HG03565 (cell line): ENCODE results near the gene WFDC12.

Experiments used
- ATAC-seq: cut with Tn5 transposase; IDR thresholded peaks from one replicate; pipeline ENCODE4 v1.9.1; 2021; ENCODE audit warnings: mild to moderate bottlenecking, moderate library complexity; ENCODE audit not compliant: unreplicated experiment

Gene WFDC12

DNA sequence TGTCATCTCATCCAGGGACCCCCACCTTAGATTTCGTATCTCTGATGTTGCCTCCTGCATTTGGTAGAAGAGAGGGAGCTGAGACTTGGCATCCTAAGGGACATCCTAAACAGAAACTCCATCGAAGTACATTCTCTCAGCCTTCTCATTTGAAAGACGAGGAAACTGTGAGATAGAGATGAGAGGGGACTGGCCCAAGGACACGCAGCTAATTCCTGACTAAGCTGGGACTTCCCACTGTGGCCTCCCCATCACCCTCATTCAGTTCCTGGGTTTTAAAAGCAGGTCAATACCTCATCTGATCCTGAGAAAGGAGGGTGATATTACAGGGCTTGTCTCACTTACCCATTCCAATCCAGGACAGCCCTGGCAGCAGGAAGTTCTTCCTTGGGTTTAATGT, 8.4 kb downstream of the WFDC12 start:
- no peak for ATAC-seq

DNA sequence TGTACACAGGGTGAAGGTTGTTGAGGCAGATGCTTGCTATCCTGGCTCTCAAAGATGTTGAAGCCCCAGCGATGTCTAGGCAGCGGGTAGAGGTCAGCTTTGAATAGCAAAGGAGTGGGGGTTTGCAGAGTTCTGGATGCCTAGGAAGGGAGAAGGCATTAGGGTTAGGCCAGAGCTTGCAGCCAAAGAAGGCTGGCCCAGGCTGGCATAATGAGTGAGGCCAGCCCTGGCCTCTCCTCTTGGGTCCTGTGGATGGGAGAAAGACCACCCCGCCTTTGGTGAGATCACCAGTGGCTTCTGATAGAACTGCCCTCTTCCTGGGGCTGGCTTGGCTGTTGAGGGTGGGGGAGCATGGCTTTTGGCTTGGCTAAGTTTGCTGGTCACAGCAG, 8.9 kb downstream of the WFDC12 start:
- no peak for ATAC-seq

DNA sequence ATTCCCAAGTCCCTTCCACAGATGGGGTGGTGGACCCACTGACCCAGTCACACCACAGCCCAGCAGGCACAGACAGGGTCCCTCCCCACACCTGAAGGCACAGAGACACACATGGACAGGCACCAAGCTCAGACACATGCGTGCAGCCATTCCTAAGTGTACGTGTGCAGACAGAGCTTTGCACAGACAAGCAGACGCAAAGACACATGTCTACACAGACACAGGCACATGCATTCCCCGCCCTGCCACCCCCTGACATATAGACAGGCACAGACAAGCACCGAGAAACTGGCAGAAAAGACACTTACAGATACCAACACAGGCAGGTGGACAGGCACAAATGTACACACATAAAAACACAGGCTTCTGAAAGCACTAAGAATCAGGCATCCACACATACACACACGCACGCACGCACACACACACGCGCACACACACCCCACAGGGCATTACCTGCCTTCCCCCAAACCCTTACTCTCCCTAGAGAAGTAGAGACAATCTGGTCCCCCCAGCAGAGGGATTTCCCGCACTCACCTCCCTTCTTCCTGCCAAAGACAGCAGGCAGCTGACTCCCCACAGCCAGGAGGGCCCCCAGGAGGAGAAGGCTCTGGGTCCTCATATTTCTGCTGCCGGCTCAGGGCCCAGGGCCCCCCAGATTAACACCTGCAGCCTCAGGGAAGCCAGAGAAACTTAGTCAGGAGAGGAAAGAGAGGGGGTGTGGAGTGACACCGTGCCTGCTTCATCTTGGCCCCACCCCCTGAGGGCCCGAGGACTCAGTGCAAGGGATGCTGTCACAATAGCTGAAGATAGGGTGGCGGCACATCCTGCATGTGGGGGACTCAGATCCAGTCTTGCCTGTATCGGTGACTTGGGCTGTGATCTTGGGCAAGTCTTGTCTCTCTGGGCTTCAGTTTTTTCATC, 9.5 kb downstream of the WFDC12 start, which contains the start of gene WFDC5:
WFDC5 (minus strand) TSS at position 710 of the 921 bp plus-strand sequence; CDS start at position 619, 91 bp downstream.
- ATAC-seq = no peak

DNA sequence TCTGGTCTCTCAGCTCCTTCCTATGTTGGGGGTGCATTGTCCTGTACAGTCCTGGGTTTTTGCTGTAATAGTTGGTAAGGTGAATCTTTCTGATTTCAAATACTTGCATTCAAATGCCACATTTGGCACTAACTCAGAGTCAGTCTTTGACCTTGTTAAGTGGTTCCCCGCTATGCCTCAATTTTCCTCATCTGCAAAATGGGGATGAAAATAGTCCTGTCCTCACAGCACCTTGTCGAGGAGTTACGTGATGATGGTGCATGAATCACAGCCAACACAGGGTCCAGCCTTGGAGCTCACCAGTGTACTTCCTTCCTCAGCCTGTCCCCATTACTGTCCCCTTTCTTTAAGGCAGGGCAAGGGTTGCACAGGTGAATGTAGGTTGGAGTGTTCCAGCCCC, 10.4 kb downstream of the WFDC12 start:
- ATAC-seq = no peak

DNA sequence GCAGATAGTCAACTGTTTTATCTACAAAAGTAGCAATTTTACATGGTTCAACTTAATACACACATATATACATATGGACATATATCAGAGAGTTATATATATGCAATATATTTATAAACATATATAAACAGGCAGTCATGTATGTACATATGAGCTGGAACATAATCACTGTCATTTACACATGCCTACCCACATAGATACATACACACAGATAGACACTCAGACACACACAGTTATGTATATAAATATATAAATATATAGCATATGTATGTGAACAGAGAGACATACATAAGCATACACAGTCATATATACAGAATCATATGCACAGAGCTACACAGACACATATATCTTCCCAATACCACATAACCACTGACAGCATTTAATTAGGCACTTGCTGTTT, 11.5 kb downstream of the WFDC12 start:
- ATAC-seq = no peak

DNA sequence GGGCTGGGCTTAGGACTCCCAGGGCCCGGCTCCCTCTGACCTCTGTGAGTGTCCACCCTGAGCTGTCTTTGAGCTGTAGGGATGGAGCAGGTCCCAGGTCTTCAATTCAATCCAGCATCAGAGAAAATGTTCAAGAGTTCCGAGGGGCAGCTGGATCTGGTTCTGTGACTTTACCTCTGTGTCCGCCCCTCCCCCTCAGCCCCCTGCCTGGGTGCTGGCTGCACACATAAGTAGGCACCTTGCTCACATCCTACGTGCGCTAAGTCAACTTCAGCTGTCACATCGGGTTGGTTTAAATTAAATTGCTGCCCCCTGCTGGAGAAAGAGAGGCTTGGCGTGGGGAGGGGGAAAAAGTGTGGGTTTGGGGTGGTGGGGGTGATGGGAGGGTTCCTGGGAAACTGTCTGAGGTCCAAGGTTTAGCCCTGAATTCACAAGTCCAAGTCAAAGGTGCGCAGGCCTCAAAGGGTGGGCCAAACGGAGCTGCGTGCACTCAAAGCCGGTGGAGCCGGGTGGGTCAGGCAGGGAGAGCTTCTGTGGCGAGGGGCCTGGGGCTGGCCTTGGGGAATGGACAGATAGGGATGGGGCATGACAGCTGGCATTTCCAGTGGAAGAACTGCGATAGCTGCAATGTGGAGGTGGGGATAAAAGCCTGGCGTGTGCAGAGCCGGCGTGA, 12.3 kb downstream of the WFDC12 start:
- no peak for ATAC-seq

DNA sequence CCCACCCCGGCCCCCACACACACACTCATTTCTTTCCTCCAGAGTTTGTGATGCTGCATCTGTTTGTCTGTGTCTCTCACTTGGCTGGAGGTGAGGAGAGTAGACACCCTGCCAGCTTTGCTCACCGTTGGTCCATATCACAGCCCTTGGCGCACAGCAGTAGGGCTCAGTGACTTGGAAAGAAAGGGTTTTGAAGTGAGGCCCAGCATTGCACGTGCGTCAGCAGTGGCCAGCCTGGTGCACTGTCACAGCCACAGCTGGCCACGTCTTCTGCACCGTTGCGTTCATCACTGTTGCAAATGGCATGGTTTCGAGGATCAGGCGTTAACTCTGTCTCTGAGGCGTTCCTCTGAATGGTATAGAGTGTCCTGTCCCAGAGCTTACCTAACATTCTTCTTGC, 13.0 kb downstream of the WFDC12 start:
- no peak for ATAC-seq

DNA sequence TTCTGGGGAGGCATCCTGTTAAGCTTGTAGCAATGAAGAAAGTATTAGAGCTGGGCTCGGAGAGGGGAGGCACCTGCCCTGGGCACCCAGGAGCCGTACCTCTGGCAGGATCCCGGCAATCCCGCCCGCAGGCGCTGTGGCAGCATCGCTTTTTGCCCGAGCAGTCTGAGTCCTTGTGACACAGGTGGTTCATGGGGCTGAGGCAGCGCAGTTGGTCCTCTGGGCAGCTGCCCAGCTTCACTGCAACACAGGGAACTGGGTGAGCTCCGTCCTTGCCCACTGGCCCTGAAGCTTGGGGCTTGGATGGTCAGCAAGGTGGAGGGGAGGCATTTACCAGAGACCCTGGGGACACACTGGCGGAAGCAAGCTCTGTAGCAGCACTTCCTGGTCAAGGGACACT, 14.0 kb downstream of the WFDC12 start:
- no peak for ATAC-seq

DNA sequence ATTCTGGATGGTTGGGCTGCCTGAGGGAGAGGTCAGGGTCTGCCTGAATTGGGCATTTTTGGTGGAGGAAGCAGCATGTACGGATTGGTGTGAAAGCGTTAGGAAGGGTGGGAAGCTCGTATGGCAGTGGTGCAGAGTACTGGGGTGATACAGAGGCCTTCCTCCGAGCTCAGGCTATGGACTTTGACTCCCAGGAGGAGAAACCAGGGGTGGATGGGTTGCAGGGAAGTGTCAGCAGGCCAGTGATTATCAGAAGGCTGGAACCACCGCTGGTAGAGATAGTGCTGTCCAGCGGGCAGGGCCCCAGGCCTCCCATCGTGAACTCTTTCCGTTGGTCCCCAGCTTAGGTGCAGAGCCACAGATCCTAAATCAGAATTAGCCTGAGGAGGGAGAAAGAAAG, 14.6 kb downstream of the WFDC12 start:
- no peak for ATAC-seq

DNA sequence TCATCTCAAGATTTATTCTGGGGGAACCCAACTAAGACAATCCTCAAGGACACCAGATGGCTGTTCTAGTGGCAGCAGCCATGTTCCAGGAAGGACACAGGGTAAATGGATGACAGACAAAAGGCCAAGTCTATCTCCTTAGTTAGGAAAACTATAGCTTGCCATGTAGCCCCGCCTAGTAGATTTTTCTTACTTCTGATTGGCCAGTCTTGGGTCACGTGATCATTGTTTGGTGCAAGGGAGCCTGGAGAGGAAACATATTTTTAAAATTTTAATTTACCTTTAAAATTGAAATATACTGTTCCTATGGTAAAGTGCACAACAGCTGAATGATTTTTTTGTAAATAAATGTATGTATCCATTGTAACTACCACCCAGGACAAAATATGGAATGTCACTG, 18.9 kb downstream of the WFDC12 start:
- no peak for ATAC-seq

DNA sequence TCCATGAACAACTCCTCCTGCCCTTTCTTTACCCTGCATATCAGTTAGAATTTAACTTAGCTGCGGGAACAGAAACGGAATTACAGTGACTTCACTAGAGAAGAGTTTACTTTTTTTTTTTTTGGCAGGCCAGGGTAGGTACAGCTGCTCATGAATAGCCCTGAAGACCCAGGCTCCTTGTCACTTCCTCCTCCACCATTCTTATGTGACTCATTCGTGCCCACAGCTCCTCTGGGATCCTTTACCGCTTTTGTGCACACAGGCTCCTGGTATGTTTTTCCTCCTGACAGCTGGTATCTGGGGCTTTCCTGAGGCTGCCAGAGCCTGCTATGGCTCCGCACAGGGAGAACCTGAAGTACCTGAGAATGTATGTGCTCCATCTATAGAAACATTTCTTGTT, 19.5 kb downstream of the WFDC12 start:
- no peak for ATAC-seq

DNA sequence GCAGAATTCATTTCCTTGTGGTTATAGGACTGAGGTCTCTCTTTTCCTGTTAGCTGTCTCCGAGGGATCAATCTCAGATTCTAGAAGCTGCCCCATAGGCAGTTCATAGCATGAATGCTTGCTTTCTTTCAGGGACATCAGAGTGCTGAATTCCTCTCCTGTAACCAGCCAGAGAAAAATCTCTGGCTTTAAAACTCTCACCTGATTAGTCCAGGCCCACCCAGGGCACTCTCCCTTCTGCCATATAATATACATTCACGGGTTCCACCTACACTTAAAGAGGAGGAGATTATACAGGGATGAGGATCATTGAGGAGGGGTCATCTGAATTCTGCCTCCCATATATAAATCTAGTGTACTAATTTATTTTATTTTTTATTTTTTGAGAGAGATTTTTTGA, 21.2 kb downstream of the WFDC12 start:
- ATAC-seq = no peak

DNA sequence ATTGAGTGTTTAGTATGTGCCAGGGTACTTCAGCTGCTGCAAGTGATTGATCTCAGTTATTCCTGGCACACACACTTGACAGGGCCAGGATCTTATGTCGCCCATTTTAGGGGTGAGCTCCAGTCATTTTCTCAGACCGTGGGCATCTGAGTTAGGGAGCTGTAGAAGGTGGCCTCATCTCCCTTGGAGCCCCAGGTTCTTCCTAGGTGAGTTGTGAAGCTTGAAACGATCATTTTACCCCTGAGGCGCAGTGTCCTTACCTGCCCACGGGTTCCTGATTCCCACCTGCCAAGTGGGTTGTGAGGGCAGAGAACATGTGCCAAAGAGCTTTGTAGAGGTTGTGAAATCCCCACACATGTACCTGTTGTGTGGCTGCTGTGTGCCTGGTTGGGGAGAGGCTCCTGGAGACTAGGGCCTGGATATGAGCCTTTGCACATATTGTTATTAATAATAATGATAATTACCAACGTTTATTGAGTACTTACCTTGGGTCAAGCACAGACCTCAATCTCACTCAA, 22.9 kb downstream of the WFDC12 start:
- ATAC-seq = no peak

DNA sequence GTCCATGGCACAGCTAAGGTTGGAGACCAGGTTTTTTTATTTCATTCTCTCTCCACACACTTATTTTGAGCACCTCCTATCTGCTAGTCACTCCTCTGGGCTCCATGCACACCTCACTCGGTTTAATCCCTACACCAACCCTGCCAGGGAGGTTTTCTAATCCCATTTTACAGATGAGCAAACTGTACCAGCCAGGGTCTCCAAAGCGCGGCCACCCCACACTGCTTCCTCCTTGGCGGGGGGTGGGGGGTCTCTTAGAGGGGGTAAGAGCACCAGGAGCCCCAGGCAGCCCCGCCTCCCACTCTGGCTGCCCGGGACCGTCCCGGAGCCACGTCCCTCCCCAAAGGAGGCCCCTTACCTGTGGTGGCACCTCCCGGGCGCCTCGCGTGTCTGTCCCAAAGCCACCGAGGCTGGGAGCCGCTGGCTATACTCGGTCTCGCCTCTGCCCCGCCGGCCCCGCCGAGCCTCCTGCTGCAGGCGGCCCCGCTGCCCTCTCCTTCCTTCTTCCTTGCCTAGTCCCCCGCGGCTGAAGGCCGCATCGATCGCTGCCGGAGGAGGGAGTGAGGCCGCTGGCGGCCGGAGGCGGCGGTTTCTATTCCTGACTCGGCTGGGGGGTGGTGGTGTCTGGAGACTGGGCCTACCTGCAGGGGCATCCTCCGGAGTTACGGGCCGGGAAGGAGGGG, 23.6 kb downstream of the WFDC12 start, which contains the start of gene KCNS1:
KCNS1 (minus strand) TSS at position 565 of the 683 bp plus-strand sequence. CDS start 1,891 bp downstream, outside the sequence.
- ATAC-seq = no peak

DNA sequence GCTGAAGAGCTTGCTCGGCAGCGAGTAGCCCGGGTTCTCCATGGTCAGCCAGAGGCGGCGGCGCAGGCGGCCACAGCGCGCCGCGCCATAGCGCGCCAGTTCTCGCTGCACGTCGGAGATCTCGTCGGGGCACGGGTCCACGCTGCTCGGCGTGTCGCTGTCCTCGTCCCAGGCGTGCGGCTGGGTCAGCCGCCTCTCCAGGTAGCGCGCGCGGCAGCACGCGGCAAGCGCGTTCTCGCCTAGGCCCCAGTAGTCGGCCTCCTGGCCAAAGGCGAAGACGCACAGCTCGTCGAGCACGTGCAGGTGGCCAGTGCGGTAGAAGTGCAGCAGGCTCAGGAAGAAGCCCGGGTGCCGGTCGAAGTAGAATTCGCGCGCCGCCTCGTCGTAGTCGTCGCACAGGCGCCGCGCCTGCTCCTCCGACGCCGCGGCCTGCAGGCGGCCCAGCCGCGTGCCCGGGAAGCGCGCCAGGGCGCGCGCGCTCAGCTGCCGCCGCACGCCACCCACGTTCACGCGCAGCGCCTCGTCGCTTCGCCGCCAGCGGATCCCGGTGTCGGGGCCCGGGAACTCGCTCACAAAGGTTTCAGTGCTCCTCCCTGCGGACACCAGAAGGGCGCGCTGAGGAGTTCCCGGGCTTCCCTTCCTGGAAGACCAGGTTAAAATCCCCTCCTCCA, 26.0 kb downstream of the WFDC12 start:
- no peak for ATAC-seq

DNA sequence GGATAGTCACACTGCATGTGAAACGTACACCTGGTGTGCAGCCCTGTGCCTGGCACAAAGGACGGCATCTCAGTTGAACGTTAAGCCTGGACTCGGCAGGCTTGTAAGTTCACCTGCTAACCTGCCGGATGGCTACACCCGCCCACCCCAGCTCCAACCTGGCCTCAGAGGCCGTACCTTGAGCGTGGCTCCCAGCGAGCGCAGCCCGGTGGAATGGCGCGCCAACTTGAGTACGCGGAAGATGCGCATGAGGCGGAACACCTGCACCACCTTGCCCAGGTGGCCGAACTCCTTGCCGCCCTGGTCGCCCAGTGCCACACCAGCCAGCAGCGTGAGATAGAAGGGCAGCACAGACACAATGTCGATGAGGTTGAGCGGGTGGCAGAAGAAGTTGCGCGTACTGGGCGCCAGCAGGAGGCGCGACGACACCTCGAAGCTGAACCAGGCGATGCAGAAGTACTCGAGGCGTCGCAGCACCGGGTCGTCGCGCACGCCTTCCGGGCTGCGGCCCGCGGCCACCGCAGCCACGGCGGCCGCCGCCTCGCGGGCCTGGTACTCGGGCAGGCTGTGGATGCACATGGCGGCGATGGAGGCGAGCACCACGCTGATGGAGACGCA, 26.7 kb downstream of the WFDC12 start:
- ATAC-seq = no peak

DNA sequence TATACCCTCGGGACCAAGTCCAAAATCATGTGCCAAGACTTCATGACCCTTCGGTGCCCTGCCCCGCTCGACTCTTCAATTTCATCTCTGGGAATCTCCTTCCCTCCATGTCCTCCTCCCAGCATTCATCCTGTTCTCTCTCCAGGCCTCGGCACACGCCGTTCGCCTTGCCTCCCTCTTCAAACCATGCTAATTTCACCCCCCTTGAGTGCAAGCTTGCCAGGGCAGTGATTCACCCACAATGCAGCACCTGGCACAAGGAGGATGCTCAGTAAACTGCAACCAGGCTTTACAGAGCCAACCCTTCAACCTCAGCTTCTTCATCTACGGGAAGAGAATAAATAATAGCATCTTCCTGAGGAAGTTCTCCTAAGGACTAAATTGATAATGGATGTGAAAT, 27.5 kb downstream of the WFDC12 start:
- ATAC-seq = no peak

DNA sequence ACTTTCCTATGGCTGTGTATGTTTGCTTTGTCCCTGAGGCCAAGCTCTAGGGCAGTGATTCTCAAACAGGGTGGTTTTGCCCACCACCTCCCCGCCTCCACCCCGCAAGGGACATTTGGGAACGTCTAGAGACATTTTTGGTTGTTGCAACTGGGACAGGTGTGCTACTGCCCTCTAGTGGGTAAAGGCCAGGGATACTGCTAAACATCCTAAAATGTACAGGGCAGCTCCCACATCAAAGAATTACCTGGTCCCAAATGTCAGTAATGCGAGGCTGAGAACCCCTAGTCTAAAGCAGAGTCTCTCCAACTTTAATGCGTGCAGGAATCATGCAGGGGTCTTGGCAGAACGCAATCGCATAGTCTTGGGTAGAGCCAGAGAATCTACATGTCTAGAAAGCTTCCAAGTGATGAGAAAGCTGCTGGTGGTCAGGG, 28.4 kb downstream of the WFDC12 start:
- ATAC-seq = no peak

DNA sequence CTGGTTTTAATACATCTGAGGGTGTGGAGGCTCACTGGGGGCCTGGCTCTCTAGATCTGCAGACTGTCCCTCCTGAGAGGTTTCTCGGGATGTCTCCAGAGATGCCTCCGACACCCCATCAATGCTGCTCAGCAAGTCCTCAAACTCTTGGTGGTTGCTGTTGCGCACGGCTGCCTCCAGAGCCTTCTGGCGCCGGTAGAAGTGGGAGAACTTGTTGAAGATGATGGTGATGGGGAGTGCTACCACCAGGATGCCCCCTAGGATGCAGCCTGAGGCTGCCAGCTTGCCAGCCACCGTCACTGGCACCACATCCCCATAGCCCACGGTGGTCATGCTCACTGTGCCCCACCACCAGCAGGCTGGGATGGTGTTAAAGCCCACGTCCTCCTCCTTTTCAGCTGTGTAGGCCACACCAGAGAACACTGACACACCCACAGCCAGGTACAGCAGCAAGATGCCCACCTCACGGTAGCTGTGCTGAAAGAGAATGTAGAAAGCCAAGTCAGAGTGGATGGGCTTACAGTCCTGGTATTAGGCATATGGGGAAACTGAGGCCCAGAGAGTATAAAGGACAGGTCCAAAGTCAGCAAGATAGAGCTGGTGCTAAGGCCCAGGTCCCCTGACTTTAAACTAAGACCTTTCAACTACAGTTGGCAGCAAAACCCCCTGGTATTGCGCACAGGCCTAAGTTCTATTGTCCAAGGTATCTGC, 29.2 kb downstream of the WFDC12 start:
- ATAC-seq = no peak

DNA sequence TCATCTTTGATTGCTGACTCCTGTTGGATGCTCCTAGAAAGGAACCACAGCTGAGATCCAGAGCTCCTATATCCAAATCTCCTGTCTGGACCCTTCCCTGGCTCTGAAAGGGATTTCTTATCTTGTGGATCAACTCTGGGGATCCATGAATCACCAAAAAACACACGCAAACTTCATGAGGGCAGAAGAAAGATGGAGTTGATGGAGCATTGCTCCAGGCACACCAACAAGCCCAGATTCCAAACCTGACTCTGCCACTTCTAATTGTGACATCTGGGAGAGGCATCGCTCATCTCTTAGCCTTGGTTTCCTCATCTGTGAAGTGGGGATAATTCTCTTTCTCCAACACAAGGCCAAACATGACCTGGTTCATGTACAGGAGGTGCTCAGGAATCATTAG, 30.1 kb downstream of the WFDC12 start:
- no peak for ATAC-seq
